HG03280 (cell line): ENCODE data around the gene CLEC16A.
"Not testable (repeated sequence)": the region's sequence is repeated elsewhere in the genome, so short reads cannot be mapped to it uniquely, and the experiment has no call there.

ENCODE experiments used
- ATAC-seq: cut with Tn5 transposase; IDR thresholded peaks from one replicate; pipeline ENCODE4 v1.9.1; 2021; ENCODE audit warnings: mild to moderate bottlenecking, moderate library complexity; ENCODE audit not compliant: unreplicated experiment

Gene CLEC16A

DNA sequence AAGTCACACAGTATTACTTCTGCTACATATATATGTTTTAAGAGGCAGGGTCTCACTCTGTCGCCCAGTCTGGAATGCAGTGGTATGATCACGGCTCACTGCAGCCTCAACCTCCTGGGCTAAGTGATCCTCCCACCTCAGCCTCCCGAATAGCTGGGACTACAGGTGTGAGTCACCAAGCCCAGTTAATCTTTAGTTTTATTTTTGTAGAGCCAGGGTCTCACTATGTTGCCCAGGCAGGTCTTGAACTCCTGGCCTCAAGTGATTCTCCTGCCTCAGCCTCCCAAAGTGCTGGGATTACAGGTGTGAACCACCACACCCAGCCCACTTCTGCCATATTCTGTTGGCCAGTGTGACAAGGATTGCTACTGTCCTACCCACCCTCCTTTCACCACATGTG, 19.1 kb upstream of the CLEC16A start:
- ATAC-seq: not testable (repeated sequence)

DNA sequence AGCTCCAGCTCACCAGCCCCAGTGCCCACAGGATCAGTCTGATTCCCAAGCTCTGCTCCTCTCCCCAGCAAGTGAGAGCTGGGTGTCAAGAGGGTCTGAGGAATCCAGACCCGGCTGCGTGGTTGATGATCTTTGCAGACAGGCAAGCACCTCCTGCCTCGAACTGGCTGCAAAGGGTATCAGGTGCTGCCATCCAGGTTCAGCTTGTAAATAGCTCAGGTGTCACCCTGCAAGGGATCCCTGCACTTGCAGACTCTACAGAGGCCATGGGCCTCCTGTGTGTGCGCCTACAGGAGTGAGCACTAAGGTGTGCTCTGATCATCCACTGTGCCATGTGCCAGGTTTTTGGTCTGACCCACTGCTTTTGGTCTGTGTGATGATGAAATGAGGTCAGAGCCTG, 18.3 kb upstream of the CLEC16A start:
- ATAC-seq: no peak

- ATAC-seq: no peak
Measured at GRCh38 chr16:10926867-10927266, 17.5 kb upstream of the CLEC16A start.

DNA sequence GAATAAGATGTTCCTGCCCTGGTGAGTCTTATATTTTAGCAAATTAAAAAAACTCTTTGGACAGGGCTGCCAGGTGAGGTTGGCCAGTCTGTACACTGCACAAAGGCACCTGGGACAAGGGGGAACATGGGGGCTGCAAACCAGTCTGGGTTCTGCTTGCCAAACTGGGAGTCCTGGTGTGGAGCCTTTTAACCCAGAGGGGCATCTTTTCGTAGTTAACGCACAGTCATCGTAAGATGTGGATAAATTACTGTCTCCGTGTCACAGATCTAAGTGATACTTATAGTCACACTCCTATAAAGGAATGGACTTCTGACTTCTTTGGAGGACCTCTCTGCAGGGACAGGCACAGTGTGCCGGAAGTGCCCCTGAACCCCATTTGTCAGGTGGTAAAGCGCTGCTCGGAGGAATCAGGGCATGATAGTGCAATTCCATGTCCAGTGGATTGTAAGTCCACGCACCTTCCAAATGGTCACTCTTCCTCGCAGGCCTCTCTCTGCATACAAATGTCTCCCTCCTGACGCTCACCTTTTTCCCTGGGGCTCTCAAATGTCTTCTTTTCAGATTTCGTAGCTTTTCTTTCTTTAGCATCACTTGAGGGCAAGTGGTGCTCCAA, 16.8 kb upstream of the CLEC16A start:
- ATAC-seq: no peak

DNA sequence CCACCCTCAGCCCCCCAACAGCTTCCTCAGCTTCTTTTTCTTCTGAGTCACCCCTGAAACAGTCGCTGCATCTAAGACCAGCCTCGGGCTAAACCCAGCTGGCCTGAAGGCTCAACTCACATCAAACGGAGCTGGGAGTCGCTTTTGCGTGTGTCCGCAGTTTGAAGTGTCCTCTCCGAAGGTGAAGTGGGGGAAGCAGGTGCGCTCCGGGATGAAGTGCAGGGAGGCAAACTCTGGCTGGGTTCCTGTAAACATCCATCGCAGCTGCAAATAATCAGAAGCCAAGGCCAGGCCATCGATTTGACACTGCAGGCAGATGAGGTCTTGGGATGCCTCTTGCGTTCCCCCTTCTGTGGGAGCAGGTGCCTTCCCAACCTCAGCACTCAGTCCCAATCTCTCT, 15.3 kb upstream of the CLEC16A start:
- ATAC-seq: not testable (repeated sequence)

DNA sequence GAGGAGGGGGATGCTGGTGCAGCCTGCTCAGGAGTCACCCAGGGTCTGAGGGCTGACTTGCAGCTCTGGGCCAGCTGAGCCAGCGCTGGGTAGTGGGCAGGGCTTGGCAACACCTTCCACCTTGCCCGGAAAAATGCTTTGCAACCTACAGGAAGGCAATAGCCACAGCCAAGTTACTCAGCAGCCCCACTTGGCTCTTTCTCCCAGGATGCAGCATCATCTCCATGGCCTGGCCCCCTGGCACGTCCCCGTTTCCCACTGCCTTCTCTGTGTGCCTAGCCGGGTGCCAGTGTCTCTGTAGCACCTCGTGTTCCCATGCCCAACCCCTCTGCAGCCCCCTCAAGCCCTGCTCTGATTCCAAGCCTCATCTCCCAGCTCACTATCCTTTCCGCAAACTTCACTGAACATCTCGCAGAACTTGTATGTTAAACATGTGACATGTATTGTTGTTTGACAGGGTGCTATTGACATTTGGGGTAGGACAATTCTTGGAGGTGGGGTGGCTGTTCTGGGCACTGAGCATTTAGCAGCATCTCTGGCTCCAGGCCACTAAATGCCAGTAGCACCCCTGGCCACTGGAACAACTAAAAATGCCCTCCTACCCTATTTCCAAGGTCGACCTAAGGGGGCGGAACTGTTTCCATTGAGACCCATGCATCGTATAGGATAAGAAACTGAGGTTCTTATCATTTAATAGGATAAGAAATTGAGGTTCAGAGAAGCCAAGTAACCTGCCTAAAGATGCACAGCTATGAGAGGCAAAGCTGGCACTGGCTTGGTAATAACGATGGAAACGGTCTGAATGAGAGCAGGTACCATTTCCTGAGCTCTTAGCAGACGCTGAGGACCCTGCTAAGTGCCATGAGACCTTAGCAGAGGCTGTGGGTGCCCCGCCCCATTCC, 14.3 kb upstream of the CLEC16A start:
- no peak for ATAC-seq

DNA sequence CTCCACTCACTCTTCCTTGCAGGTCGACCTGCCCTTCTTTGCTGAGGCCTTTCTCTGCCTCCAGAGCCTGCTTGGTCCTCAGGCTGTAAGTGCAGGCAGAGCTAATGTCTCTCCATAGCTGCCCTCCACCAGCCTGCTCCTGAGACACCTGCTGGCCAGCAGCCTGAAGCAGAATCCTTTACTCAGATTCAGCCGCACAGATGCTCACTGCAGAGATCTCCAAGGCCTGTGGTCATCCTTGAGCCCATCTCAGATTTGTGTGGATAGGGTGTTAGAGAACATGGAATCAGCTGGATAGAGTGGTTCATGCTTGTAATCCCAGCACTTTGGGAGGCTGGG, 13.6 kb upstream of the CLEC16A start:
- ATAC-seq: no peak

GRCh38 chr16:10931134-10931533, 13.2 kb upstream of the CLEC16A start:
- ATAC-seq: no peak

DNA sequence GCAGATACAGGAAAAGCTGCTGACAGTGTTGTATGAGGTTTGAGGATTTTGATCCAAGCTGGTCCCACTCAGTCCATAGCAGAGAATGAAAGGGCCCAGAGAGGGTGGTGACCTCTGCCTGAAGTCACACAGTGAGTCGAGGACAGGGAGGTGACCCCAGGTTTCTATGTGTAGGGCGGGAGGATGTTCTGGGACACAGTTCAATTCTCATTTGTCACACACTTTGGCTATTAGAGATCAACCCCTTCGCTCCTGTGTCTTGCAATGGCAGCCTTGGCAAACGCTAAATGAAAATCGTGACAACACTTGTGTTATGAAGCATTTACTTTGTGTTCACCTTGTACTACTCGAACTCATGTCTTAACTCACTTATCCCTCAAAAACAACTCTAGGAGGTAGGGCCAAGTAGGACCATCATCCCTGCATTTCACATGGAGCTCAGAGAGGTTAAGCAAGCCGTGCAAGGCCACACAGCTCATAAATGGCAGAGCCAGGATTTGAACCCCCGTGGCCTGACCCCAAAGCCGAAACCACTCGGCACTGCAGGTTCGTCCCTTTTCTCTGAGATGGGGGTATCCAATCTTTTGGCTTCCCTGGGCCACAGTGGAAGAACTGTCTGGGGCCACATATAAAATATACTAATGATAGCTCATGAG, 12.3 kb upstream of the CLEC16A start:
- ATAC-seq: no peak

GRCh38 chr16:10932959-10933710, 11.2 kb upstream of the CLEC16A start:
- ATAC-seq: no peak

- no peak for ATAC-seq
Measured at GRCh38 chr16:10933865-10934264, 10.5 kb upstream of the CLEC16A start.

DNA sequence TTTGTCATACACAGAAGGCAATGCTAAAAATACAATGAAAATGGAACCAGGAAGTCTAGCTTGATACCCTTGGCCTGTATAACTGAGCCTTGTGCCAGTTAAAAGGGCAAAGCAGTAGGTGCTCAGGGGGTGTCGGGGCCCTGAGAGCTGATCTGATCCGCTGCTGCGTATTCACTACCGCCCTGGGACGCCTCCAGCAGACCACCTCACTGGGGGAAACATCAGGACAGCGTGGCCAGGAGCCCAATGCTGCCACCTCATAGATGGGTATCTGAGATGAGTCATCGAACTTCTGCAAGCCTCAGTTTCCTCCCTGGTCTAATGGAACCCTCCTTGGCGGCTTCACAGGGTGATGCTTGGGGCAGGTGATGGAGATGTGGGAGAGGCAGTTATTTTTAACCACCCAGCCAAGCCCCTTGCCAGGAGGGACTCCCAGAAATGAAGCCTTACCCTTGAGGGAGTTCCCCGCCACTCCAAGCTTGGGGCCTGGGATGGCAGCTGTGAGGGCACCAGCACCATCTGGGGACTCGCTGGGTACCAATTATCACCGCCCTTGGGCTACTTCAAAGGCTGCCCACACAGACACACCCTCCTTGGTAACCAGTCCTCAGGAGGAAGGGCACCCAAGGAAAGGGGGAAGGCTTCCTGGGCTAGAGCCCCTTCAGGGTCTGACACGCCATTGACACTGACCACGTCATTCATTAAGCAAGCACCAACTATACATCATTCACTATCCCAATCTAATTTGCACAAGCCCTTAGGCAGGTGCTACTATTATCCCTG, 9.8 kb upstream of the CLEC16A start:
- no peak for ATAC-seq

DNA sequence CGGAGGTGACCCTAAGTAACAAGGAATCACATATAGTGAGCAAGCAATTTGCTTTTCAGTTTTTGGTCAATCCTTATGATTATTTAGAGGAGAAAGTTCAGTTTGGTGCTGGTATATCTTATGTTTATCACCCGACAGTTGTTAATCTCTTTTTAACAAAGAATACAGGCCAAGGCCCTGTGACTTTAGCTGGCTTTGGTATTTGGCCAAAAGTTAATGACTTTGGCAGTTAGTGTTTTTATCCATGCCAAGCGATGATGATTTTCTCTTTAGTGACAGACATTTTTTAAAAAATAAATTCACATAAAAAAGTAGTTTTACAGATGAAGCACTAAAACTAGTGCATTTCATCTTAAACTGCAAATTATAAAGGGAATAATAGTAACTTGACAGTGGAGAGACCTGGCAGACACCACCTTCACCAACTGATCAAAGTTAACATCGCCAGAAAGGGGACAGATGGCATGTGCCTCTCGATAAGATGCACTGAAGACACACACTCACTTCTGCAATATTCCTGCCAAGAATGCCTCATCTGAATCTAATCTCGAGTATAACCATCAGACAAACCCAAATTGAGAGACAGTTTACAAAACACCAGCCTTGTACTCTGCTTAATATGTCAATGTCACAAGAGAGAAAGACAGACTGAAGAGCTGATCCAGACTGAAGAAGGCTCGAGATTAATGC, 9.0 kb upstream of the CLEC16A start:
- no peak for ATAC-seq

DNA sequence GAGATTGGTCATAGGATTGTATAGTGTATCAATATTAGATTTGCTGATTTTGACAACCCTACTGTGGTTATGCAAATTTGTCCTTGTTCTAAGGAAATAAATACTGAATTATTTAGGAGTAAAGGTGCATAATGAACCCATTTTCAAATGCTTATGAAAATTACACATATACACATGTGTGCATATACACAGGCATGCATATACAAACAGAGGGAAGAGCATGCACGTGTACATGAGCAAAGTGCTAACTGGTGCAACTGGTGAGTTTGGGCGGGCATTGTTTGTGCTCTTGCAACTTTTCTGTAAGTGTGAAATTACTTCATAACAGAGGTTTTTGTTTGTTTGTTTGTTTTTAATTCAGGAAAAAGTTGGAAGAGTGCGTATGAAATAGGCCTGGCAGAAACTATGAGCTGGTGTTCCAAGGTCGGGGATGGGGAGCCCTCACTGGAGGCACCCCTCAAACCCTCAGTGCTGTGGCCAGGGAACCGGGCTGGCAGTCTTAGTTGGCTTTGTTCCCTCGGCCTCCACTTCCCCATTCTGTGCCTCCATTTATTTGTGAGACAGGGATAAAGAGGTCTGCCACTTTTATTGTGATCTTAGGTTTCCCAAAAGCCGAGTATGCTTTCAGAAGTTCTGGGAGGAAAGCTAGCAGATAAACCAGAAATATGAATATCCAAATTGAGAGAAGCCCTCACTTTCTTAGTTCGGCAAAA, 7.9 kb upstream of the CLEC16A start:
- no peak for ATAC-seq

DNA sequence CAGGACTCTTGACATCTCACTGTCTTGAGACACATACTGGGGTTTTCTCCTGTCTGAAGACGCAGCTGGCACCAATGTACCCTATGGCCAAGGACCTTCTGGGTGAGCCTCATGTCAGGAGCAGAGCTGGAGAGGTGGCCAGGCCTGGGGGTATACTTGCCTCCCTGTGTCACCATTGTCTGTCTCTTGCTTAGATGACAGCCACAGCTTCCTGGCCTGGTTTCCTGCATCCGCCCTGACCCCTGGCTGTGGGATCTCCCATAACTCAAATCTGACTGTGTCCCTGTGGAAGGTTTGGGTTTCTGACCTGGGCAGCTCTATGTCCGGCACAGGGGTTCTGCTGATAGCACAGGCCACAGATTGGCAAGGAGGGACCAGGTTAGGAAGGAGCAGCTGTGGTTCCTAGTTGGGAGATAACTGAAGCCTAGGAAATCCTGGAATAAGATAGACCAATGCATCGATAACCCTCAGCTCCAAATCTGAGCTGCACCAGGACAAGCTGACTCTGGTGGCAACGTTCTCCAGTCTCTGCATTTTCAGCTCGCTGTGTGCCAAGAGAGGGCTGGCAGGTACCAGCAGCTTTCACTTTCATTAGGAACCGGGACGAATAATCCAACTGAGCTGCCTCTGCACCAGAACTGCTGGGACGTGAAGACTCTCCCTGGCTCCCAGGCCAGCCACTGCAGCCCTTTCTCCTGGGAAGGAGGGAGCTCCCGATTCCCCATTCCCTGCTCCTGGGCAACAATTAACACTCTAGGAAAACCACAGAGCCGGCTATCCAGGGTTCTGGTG, 7.1 kb upstream of the CLEC16A start:
- ATAC-seq: no peak

GRCh38 chr16:10938321-10938720, 6.0 kb upstream of the CLEC16A start:
- no peak for ATAC-seq

DNA sequence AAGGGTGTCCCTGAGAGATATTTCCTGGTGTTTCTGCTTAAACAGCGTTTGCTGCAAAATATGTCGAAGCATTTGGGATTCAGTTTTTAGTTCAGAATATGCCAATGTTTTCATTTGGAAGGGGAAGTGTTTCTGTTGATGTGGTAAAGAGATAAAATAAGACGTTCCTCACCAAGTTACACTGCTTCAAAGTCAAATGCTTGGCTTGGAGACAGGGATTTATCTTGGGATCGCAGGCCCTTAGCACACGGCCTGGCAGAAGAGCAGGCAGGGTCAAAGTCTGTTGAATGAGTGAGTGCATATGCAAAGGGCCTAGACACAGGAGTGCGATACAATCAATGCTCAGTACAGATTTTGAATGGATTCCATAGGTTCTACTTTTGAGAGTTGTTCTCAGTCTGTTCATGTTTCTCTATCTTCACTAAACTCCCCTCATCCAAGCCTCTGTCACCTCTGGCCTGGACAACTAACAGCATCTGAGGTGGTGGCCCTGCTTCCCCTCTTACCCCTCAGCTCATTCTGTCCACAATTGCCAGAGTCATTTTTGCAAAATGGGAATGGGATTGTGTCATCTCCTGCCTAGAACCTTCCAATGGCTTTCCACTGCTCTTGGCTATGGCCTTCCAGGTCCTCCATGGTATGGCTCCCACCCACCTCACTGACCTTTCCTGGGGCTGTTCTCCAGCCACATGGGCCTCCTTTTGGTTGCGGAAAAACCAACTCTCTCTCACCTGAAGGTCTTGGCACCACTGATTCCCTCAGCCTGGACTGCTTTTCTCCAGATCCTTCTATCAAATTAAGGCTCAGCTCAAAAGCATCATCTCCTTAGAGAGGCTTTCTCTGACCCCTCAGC, 5.3 kb upstream of the CLEC16A start:
- ATAC-seq: no peak
